CD4-positive, alpha-beta memory T cell (primary cell): ENCODE results near the gene S100A3. TPM values are rescaled to one million over a fixed set of nuclear protein-coding genes. Genes with fewer than 3 reads are reported as not detected.
"Not testable (repeated sequence)": the region's sequence is repeated elsewhere in the genome, so short reads cannot be mapped to it uniquely, and the experiment has no call there.

Experiments
- CTCF ChIA-PET: fragments of 350-600 bp; sonication (Branson Sonifier 250); formaldehyde crosslinking; loops from one replicate; lab custom pipeline; 2021; ENCODE audit warnings: inconsistent platforms; ENCODE audit not compliant: partially characterized antibody; lab: Charles Lee
- POLR2A ChIA-PET: fragments of 350-600 bp; sonication (Branson Sonifier 250); formaldehyde crosslinking; loops from one replicate; lab custom pipeline; 2021; ENCODE audit not compliant: partially characterized antibody; lab: Charles Lee
- DNase-seq, 5 donors: peaks; one replicate each; pipeline versions ENCODE4 v3.0.0 to v3.0.0-alpha.2; 2020 to 2022; ENCODE audit warnings: mixed read lengths in 1 of 5
- H3K27ac ChIP-seq: one replicate; pipeline ENCODE4 v1.7.0; 2013; ENCODE audit warnings: low read depth, low read length
- H3K27me3 ChIP-seq: 2 replicates; pipeline ENCODE4 v1.7.0; 2013; ENCODE audit warnings: mild to moderate bottlenecking, low read length, moderate library complexity; ENCODE audit not compliant: insufficient read depth
- H3K36me3 ChIP-seq: 2 replicates; pipeline ENCODE4 v1.7.0; 2013; ENCODE audit warnings: mild to moderate bottlenecking, low read length, moderate library complexity; ENCODE audit not compliant: insufficient read depth
- H3K4me1 ChIP-seq: 2 replicates; pipeline ENCODE4 v1.7.0; 2013; ENCODE audit warnings: mild to moderate bottlenecking, low read length, moderate library complexity; ENCODE audit not compliant: insufficient read depth
- H3K4me3 ChIP-seq, 2 donors: one replicate each; pipeline ENCODE4 v1.7.0; 2013; ENCODE audit warnings: low read length in 2 of 2, mild to moderate bottlenecking in 1 of 2
- H3K9me3 ChIP-seq, 2 donors: one replicate each; pipeline ENCODE4 v1.7.0; 2013; ENCODE audit warnings: low read length in 2 of 2, control low read depth in 1 of 2; ENCODE audit not compliant: control insufficient read depth in 1 of 2
- H3K27ac Mint-ChIP-seq, 7 donors: one replicate each; pipeline ENCODE4 v1.8.0; 2020 to 2021; ENCODE audit warnings: mixed read lengths in 7 of 7, mild to moderate bottlenecking in 6 of 7, inconsistent platforms in 3 of 7, moderate library complexity in 3 of 7
- H3K27me3 Mint-ChIP-seq, 2 donors: one replicate each; pipeline ENCODE4 v1.8.0; 2020 to 2021; ENCODE audit warnings: mixed read lengths in 2 of 2
- H3K36me3 Mint-ChIP-seq, 2 donors: one replicate each; pipeline ENCODE4 v1.8.0; 2020 to 2021; ENCODE audit warnings: mixed read lengths in 2 of 2, inconsistent platforms in 1 of 2, mild to moderate bottlenecking in 1 of 2
- H3K4me1 Mint-ChIP-seq, 4 donors: one replicate each; pipeline ENCODE4 v1.8.0; 2020 to 2021; ENCODE audit warnings: mixed read lengths in 4 of 4, mild to moderate bottlenecking in 1 of 4
- H3K4me3 Mint-ChIP-seq, 8 donors: one replicate each; pipeline ENCODE4 v1.8.0; 2020 to 2021; ENCODE audit warnings: mixed read lengths in 8 of 8, mild to moderate bottlenecking in 7 of 8, moderate library complexity in 6 of 8, inconsistent platforms in 3 of 8
- H3K9me3 Mint-ChIP-seq, 8 donors: one replicate each; pipeline ENCODE4 v1.8.0; 2020 to 2021; ENCODE audit warnings: mixed read lengths in 8 of 8, mild to moderate bottlenecking in 5 of 8, inconsistent platforms in 3 of 8, moderate library complexity in 1 of 8
- intact Hi-C: fragments of 100-400 bp; cut with micrococcal nuclease; formaldehyde crosslinking; loops from one replicate; pipeline ENCODE4 v1.15.1; 2023
- polyA plus RNA-seq, 2 donors: library from polyadenylated mRNA; unstranded; fragments of 300-500 nt; fragmentation: Illumina TruSeq; gene quantifications; one replicate each; pipeline ENCODE4 v1.2.3, GENCODE V29; 2021
- total RNA-seq, 2 experiments: library from RNA; stranded (reverse); gene quantifications; one replicate each; pipeline ENCODE4 v1.2.3, GENCODE V29; 2021

The S100A3 gene
- total and polyA plus RNA-seq, 4 experiments from 2014 or later, result not detected

DNA sequence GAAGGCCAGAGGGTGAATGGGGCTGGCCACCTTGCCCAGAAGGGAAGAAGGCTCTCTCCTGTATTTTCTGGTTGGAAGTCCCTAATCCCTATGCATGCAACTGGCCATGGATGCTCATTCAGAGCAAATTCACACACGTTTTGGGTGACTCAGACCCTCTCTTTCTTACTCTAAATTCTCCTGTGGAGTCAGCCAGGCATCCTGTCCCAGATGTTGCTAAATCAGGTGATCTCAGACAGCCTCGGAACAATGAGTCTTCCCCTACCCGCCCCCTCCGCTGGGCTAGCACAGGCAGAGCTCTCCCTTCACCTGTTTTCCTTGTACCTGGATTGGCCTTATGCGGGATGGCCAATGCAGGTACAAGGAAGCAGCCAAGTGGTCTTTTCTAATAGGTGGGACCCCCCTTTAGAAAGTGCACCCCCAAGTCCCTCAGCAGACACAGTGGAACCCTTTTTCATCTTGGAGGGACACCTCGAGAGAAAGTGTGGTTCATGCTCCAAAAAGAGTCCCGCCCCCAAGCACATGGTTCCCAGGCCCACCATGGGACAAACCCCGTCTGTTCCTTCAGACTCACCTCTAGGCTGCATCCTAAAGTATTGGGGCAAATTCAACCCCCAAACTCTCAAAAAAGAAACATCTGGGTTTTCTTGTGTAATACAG is 21.9 kb downstream of the S100A3 start:
- peaks cover 0 to 2% of the 10 kb centered on the region in 2 donors for H3K36me3 Mint-ChIP-seq
- H3K9me3 Mint-ChIP-seq, result no peaks in the 10 kb centered on the region
- ChIA-PET CTCF (interaction anchor here (1.4 to 2.4 kb wide), 4 partner anchors 16 to 41 kb away, joined by 3 to 13 read pairs (median 5); no protein-coding TSS in a partner anchor), POLR2A (interaction anchor here (2.1 to 4.4 kb wide), 2 partner anchors 8 to 17 kb away, joined by 8 to 27 read pairs; partner anchors contain the start of genes S100A4 and S100A6)
- H3K4me3 Mint-ChIP-seq, result no peak overlapping the region
- H3K27me3 Mint-ChIP-seq, result no peaks in the 10 kb centered on the region
- no peak for DNase-seq
- Histone ChIP-seq H3K27ac (no peak overlapping the region), H3K27me3 (no peaks in the 10 kb centered on the region), H3K4me1 (peaks cover 17% of the 10 kb centered on the region), H3K4me3 (no peak overlapping the region), H3K9me3 (no peaks in the 10 kb centered on the region), H3K36me3 (no peaks in the 10 kb centered on the region)
- peak overlapping the region in 2 of 7 donors; percentile 48 to 60 for H3K27ac Mint-ChIP-seq
- H3K4me1 Mint-ChIP-seq, result peaks cover 9 to 24% (median 18%) of the 10 kb centered on the region in 4 donors
- intact Hi-C loops, result no loop called here

DNA sequence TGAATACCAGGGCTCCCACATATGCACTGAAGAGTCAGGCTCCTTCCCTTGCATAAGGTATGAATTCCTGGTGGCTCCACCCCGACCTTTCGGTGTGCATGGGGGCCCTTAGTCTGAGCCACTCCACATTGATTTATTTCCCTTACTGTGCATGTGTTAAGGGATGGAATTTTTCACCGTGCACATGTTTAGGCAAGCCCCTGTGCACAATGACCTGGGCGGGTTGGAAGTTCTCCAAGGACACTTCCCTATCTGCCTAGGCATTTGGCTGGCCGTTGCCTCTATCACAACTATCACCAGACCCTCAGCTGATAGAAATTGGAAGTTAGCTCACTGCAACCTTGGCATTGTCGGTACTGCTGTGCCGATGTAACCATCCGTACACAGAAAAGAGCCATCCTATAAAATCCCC is 22.9 kb downstream of the S100A3 start:
- H3K4me3 Mint-ChIP-seq, result no peak overlapping the region
- H3K27ac Mint-ChIP-seq, result peak overlapping the region in 1 of 7 donors; percentile 60
- no peaks in the 10 kb centered on the region for H3K9me3 ChIP-seq
- peaks cover 7% of the 10 kb centered on the region for H3K4me1 ChIP-seq
- CTCF ChIA-PET, result interaction anchor here (1.0 to 2.4 kb wide), 6 partner anchors 9 to 51 kb away, joined by 3 to 13 read pairs (median 5); no protein-coding TSS in a partner anchor
- no peaks in the 10 kb centered on the region for H3K27me3 ChIP-seq
- H3K4me1 Mint-ChIP-seq, result peaks cover 4 to 14% (median 10%) of the 10 kb centered on the region in 4 donors
- H3K36me3 ChIP-seq, result no peaks in the 10 kb centered on the region
- POLR2A ChIA-PET, result interaction anchor here (2.1 to 4.4 kb wide), 2 partner anchors 9 to 18 kb away, joined by 8 to 27 read pairs; partner anchors contain the start of genes S100A4 and S100A6
- no peak overlapping the region for H3K27ac ChIP-seq
- no peak for DNase-seq
- no peaks in the 10 kb centered on the region for H3K36me3 Mint-ChIP-seq
- H3K27me3 Mint-ChIP-seq, result no peaks in the 10 kb centered on the region
- no peaks in the 10 kb centered on the region for H3K9me3 Mint-ChIP-seq
- no peak overlapping the region for H3K4me3 ChIP-seq
- intact Hi-C loops, result no loop called here

DNA sequence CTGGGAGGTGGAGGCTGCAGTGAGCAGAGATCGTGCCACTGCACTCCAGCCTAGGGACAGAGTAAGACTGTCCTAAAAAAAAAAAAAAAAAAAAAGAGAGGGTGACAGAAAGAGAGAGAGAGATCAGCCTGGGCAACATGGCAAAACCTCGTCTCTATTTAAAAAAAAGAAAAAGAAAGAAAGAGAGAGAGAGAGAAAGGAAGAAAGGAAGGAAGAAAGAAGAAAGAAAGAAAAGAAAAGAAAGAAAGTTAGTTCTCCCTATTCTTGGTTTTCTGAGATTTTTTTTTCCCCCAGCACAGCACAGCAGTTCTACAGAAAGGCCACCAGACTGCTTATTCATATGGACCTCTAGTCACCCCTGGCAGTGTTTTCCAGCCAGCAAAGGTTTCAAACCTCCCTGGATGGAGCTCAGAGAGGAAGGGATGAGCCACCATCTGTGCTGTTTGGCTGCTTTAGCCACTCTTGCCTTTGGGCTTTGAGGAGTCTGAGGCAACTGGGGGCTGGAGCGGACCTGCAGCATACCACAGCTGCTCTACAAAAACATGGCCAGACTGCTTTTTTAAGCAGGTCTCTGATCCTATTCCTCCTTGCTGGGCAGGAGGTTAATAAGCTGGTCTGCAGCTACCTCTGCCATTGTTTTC is 23.9 kb downstream of the S100A3 start:
- intact Hi-C loops, result no loop called here
- Mint-ChIP-seq H3K27me3 (no peaks in the 10 kb centered on the region), H3K36me3 (no peaks in the 10 kb centered on the region), H3K27ac (peak overlapping the region in 1 of 7 donors; percentile 17), H3K9me3 (no peaks in the 10 kb centered on the region), H3K4me1 (peaks cover 4 to 10% (median 7%) of the 10 kb centered on the region in 4 donors), H3K4me3 (no peak overlapping the region)
- Histone ChIP-seq H3K4me3 (no peak overlapping the region), H3K36me3 (no peaks in the 10 kb centered on the region), H3K4me1 (no peaks in the 10 kb centered on the region), H3K9me3 (no peaks in the 10 kb centered on the region), H3K27ac (no peak overlapping the region), H3K27me3 (no peaks in the 10 kb centered on the region)
- DNase-seq, result no peak
- ChIA-PET CTCF (interaction anchor here (0.7 to 2.4 kb wide), 11 partner anchors 8 to 52 kb away, joined by 3 to 13 read pairs (median 4); no protein-coding TSS in a partner anchor), POLR2A (interaction anchor here (1.1 to 4.4 kb wide), 4 partner anchors 10 to 19 kb away, joined by 3 to 27 read pairs (median 6); partner anchors contain the start of genes S100A4, S100A5 and S100A6)

DNA sequence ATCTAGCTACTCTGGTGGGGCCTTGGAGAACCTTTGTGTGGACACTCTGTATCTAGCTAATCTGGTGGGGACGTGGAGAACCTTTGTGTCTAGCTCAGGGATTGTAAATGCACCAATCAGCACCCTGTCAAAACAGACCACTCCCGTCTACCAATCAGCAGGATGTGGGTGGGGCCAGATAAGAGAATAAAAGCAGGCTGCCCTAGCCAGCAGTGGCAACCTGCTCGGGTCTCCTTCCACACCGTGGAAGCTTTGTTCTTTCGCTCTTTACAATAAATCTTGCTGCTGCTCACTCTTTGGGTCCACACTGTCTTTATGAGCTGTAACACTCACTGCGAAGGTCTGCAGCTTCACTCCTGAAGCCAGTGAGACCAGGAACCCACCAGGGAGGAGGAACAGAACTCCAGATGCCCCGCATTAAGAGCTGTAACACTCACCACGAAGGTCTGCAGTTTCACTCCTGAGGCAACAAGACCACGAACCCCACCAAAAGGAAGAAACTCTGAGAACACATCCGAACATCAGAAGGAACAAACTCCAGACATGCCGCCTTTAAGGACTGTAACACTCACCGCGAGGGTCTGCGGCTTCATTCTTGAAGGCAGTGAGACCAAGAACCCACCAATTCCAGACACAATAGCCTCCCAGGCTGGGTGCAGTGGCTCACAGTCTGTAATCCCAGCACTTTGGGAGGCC is 26.6 kb downstream of the S100A3 start:
- H3K27me3 Mint-ChIP-seq, DNase-seq, H3K4me3 Mint-ChIP-seq, H3K27me3 ChIP-seq, H3K9me3 ChIP-seq, H3K4me1 Mint-ChIP-seq, H3K36me3 ChIP-seq, H3K36me3 Mint-ChIP-seq, H3K4me3 ChIP-seq, intact Hi-C loops, H3K27ac ChIP-seq, H3K4me1 ChIP-seq, H3K9me3 Mint-ChIP-seq: not testable (repeated sequence)
- CTCF ChIA-PET, result interaction anchor here (1.1 to 4.4 kb wide), 5 partner anchors 10 to 50 kb away, joined by 3 to 38 read pairs (median 4); no protein-coding TSS in a partner anchor
- peak overlapping the region in 1 of 7 donors; percentile 81 for H3K27ac Mint-ChIP-seq
- POLR2A ChIA-PET, result interaction anchor here (0.8 to 4.4 kb wide), 3 partner anchors 10 to 22 kb away, joined by 3 to 27 read pairs (median 4); partner anchors contain the start of gene S100A6

DNA sequence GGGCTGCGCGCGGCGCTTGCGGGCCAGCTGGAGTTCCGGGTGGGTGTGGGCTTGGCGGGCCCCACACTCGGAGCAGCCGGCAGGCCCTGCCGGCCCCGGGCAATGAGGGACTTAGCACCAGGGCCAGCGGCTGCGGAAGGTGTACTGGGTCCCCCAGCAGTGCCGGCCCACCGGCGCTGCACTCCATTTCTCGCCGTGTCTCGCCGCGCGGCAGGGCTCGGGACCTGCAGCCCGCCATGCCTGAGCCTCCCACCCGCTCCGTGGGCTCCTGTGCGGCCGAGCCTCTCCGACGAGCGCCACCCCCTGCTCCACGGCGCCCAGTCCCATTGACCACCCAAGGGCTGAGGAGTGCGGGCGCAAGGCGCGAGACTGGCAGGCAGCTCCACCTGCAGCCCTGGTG is 27.2 kb downstream of the S100A3 start:
- H3K4me1 ChIP-seq, H3K27ac ChIP-seq, H3K27me3 ChIP-seq, intact Hi-C loops, H3K27me3 Mint-ChIP-seq, H3K36me3 ChIP-seq, H3K4me1 Mint-ChIP-seq, H3K27ac Mint-ChIP-seq, DNase-seq, H3K4me3 Mint-ChIP-seq, H3K9me3 ChIP-seq, H3K36me3 Mint-ChIP-seq, H3K4me3 ChIP-seq, H3K9me3 Mint-ChIP-seq: not testable (repeated sequence)
- ChIA-PET POLR2A (interaction anchor here (1.5 to 2.8 kb wide), 3 partner anchors 14 to 23 kb away, joined by 4 to 13 read pairs (median 6); partner anchors contain the start of gene S100A6), CTCF (interaction anchor here (1.1 to 4.4 kb wide), 5 partner anchors 11 to 50 kb away, joined by 3 to 38 read pairs (median 4); no protein-coding TSS in a partner anchor)

DNA sequence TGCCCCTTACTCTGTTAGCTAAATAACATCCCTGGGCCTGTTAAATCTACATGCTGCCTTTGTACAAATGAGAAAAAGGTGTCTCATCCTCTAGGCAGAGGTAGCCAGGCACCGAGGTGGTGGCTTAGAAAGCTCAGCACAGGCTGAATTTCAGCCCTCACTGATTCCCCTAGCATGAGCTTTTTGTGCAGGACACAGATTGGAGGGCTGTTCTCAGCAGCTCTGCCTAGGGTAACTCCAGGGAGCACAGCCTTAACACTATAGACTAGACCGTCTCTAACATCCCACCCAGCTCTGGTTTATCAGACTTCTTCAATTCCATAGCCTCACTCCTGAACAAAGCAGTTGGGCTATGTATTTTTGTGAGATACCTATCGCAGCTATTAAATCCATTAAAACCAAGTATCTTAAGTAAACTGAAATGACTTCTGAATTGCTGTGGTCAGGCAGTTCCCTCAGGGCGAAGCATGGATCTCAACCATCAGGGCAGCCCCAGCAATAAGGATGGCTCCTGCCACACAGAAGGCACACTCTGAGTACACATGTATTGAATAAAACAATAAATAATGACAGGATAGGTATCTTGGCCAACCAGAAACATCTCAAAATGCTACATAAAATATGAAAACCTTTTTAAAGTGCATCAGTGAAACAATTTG is 28.1 kb downstream of the S100A3 start:
- intact Hi-C loops, result no loop called here
- Histone ChIP-seq H3K27me3 (no peaks in the 10 kb centered on the region), H3K27ac (no peak overlapping the region), H3K4me1 (peaks cover 3% of the 10 kb centered on the region), H3K4me3 (no peak overlapping the region), H3K36me3 (no peaks in the 10 kb centered on the region), H3K9me3 (no peaks in the 10 kb centered on the region)
- H3K36me3 Mint-ChIP-seq, result no peaks in the 10 kb centered on the region
- no peak overlapping the region for H3K27ac Mint-ChIP-seq
- no peaks in the 10 kb centered on the region for H3K9me3 Mint-ChIP-seq
- CTCF ChIA-PET, result interaction anchor here (0.9 to 4.4 kb wide), 9 partner anchors 11 to 166 kb away, joined by 3 to 38 read pairs (median 3); no protein-coding TSS in a partner anchor
- peaks cover 4 to 5% (median 4%) of the 10 kb centered on the region in 4 donors for H3K4me1 Mint-ChIP-seq
- H3K4me3 Mint-ChIP-seq, result no peak overlapping the region
- H3K27me3 Mint-ChIP-seq, result no peaks in the 10 kb centered on the region
- POLR2A ChIA-PET, result interaction anchor here (0.8 to 2.8 kb wide), 6 partner anchors 10 to 113 kb away, joined by 3 to 13 read pairs (median 4); partner anchors contain the start of genes CHTOP and S100A6
- no peak for DNase-seq
